Liver (tissue), 9 donors: ENCODE data around the gene FOXK2. TPM values are rescaled to one million over a fixed set of nuclear protein-coding genes. Genes with fewer than 3 reads are reported as not detected.

Experiments
- DNase-seq: peaks from one replicate; pipeline ENCODE4 v3.0.0-alpha.2; 2017; ENCODE audit warnings: low spot score
- H3K27ac ChIP-seq, 2 donors: one replicate each; pipeline ENCODE4 v1.7.0; 2013; ENCODE audit warnings: inconsistent platforms in 2 of 2, low read length in 2 of 2, control low read depth in 1 of 2, low read depth in 1 of 2, mild to moderate bottlenecking in 1 of 2
- H3K27me3 ChIP-seq, 4 donors: one replicate each; pipeline versions ENCODE4 v1.6.1 to v1.7.0; 2013; ENCODE audit warnings: low read length in 3 of 4, inconsistent platforms in 1 of 4, mild to moderate bottlenecking in 1 of 4, moderate library complexity in 1 of 4; ENCODE audit not compliant: control insufficient read depth in 4 of 4, insufficient read depth in 4 of 4
- H3K36me3 ChIP-seq, 4 donors: one replicate each; pipeline versions ENCODE4 v1.6.1 to v1.7.0; 2013; ENCODE audit warnings: low read length in 3 of 4, mild to moderate bottlenecking in 3 of 4, low read depth in 1 of 4, moderate library complexity in 1 of 4; ENCODE audit not compliant: control insufficient read depth in 4 of 4, insufficient read depth in 3 of 4
- H3K4me1 ChIP-seq, 4 donors: one replicate each; pipeline versions ENCODE4 v1.6.1 to v1.7.0; 2013; ENCODE audit warnings: low read length in 3 of 4, mild to moderate bottlenecking in 3 of 4, moderate library complexity in 1 of 4; ENCODE audit not compliant: control insufficient read depth in 4 of 4, insufficient read depth in 4 of 4
- H3K4me3 ChIP-seq, 3 donors: one replicate each; pipeline versions ENCODE4 v1.6.1 to v1.7.0; 2013; ENCODE audit warnings: low read length in 3 of 3, control low read depth in 1 of 3, low read depth in 1 of 3, mild to moderate bottlenecking in 1 of 3
- H3K9ac ChIP-seq, 2 donors: one replicate each; pipeline ENCODE4 v1.7.0; 2013; ENCODE audit warnings: low read length in 2 of 2, mild to moderate bottlenecking in 2 of 2, moderate library complexity in 2 of 2, control low read depth in 1 of 2, low read depth in 1 of 2
- H3K9me3 ChIP-seq, 4 donors: one replicate each; pipeline versions ENCODE4 v1.6.1 to v1.7.0; 2013; ENCODE audit warnings: low read length in 3 of 4; ENCODE audit not compliant: control insufficient read depth in 4 of 4
- EGR1 ChIP-seq, 2 donors: IDR thresholded peaks; 2 replicates each; pipeline ENCODE4 v1.6.1; 2016 to 2018; ENCODE audit warnings: antibody characterized with exemption in 2 of 2, low read depth in 2 of 2
- FOXA2 ChIP-seq: IDR thresholded peaks from 2 replicates; pipeline ENCODE4 v1.6.1; 2016; ENCODE audit warnings: antibody characterized with exemption
- HNF4A ChIP-seq, 2 donors: conservative IDR thresholded peaks; 2 replicates each; pipeline ENCODE4 v1.6.1; 2016; ENCODE audit warnings: antibody characterized with exemption in 2 of 2, mild to moderate bottlenecking in 2 of 2
- HNF4G ChIP-seq: IDR thresholded peaks from 2 replicates; pipeline ENCODE4 v1.6.1; 2016; ENCODE audit warnings: antibody characterized with exemption
- JUND ChIP-seq, 2 donors: IDR thresholded peaks; 2 replicates each; pipeline ENCODE4 v1.6.1; 2016; ENCODE audit warnings: antibody characterized with exemption in 2 of 2
- NR2F2 ChIP-seq: IDR thresholded peaks from 2 replicates; pipeline ENCODE4 v1.6.1; 2016; ENCODE audit warnings: antibody characterized with exemption
- RAD21 ChIP-seq, 2 donors: IDR thresholded peaks; 2 replicates each; pipeline ENCODE4 v1.6.1; 2016; ENCODE audit warnings: antibody characterized with exemption in 2 of 2, mild to moderate bottlenecking in 2 of 2
- RXRA ChIP-seq, 2 donors: IDR thresholded peaks; 2 replicates each; pipeline ENCODE4 v1.6.1; 2017 to 2018; ENCODE audit warnings: antibody characterized with exemption in 2 of 2, mild to moderate bottlenecking in 1 of 2
- SP1 ChIP-seq: IDR thresholded peaks from 2 replicates; pipeline ENCODE4 v1.6.1; 2018; ENCODE audit warnings: antibody characterized with exemption, mild to moderate bottlenecking
- TAF1 ChIP-seq: conservative IDR thresholded peaks from 2 replicates; pipeline ENCODE4 v1.6.1; 2016; ENCODE audit warnings: antibody characterized with exemption, mild to moderate bottlenecking
- YY1 ChIP-seq: IDR thresholded peaks from 2 replicates; pipeline ENCODE4 v1.6.1; 2016; ENCODE audit warnings: antibody characterized with exemption, mild to moderate bottlenecking
- WGBS: extraction: QIAGEN DNeasy Blood & Tissue Kit; methylation state at CpG from one replicate; pipeline ENCODE4 v1.1.7; 2013; 5-methylcytosine and 5-hydroxymethylcytosine counted together
- polyA plus RNA-seq, 2 donors: library from polyadenylated mRNA; stranded (reverse) in 1 of 2; unstranded in 1 of 2; fragments of 200-250 nt in 1 of 2; fragments of >200 nt in 1 of 2; fragmentation: Nextera tagmentation in 1 of 2; extraction: Ambion mirVana in 1 of 2; gene quantifications; one replicate each; pipeline versions ENCODE4 v1.2.1 to v1.2.3, GENCODE V29; 2013 to 2015
- total RNA-seq, 2 donors: library from RNA; depleted of rRNA; stranded (reverse); fragments of >200 nt; gene quantifications; one replicate each; pipeline ENCODE4 v1.2.3, GENCODE V29; 2014
- TF ChIP-seq, protein P1 (sequence below): IDR thresholded peaks from 2 replicates; pipeline ENCODE4 v1.6.1; 2016; ENCODE audit warnings: antibody characterized with exemption, mild to moderate bottlenecking
- TF ChIP-seq, protein P2 (sequence below): IDR thresholded peaks from 2 replicates; pipeline ENCODE4 v1.6.1; 2016; ENCODE audit warnings: antibody characterized with exemption
- TF ChIP-seq, protein P3 (sequence below): IDR thresholded peaks from 2 replicates; pipeline ENCODE4 v1.6.1; 2016; ENCODE audit warnings: antibody characterized with exemption
- TF ChIP-seq, protein P4 (sequence below): IDR thresholded peaks from 2 replicates; pipeline ENCODE4 v1.6.1; 2016; ENCODE audit warnings: antibody characterized with exemption
- donor health status: healthy.
- donor health status: healthy.
- donor health status: healthy.
- donor health status: healthy.
- donor health status: healthy.

The FOXK2 gene
- total and polyA plus RNA-seq, 4 donors, result 3.1 to 16.2 (median 10.8) TPM

DNA sequence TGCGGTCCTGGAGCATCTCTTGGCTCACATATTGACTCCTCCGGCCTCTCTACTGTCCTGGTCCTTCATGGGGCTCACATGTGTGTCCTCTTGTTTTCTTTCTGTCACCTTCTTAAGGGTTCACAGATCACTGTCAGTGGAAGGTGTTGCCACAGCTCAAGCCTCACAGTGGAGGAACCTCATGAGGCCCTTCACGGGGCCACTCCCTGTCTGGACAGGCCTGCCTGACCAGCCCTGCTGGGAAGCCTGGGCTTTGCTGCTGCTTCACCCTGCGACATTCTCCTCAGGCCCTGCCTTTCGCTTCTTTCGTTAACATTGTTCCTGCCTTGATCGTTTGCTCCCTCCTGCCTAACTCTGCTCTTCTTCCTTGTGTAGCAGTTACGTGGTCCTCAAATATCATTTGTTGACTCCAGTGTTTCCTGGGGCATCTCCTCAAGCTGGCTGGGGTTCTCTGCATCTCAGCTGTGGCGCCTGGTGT is 72.8 kb downstream of the FOXK2 start (continued):
- TF ChIP-seq, protein P1, sequence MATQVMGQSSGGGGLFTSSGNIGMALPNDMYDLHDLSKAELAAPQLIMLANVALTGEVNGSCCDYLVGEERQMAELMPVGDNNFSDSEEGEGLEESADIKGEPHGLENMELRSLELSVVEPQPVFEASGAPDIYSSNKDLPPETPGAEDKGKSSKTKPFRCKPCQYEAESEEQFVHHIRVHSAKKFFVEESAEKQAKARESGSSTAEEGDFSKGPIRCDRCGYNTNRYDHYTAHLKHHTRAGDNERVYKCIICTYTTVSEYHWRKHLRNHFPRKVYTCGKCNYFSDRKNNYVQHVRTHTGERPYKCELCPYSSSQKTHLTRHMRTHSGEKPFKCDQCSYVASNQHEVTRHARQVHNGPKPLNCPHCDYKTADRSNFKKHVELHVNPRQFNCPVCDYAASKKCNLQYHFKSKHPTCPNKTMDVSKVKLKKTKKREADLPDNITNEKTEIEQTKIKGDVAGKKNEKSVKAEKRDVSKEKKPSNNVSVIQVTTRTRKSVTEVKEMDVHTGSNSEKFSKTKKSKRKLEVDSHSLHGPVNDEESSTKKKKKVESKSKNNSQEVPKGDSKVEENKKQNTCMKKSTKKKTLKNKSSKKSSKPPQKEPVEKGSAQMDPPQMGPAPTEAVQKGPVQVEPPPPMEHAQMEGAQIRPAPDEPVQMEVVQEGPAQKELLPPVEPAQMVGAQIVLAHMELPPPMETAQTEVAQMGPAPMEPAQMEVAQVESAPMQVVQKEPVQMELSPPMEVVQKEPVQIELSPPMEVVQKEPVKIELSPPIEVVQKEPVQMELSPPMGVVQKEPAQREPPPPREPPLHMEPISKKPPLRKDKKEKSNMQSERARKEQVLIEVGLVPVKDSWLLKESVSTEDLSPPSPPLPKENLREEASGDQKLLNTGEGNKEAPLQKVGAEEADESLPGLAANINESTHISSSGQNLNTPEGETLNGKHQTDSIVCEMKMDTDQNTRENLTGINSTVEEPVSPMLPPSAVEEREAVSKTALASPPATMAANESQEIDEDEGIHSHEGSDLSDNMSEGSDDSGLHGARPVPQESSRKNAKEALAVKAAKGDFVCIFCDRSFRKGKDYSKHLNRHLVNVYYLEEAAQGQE, result no peak
- TF ChIP-seq, protein P2, sequence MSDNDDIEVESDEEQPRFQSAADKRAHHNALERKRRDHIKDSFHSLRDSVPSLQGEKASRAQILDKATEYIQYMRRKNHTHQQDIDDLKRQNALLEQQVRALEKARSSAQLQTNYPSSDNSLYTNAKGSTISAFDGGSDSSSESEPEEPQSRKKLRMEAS, result no peak
- TF ChIP-seq EGR1 (IDR thresholded peaks at IDR 0.05; ENCODE audit: low read depth in 2 of 2), result no peak
- no peak for TF ChIP-seq NR2F2
- no peak for TF ChIP-seq YY1

DNA sequence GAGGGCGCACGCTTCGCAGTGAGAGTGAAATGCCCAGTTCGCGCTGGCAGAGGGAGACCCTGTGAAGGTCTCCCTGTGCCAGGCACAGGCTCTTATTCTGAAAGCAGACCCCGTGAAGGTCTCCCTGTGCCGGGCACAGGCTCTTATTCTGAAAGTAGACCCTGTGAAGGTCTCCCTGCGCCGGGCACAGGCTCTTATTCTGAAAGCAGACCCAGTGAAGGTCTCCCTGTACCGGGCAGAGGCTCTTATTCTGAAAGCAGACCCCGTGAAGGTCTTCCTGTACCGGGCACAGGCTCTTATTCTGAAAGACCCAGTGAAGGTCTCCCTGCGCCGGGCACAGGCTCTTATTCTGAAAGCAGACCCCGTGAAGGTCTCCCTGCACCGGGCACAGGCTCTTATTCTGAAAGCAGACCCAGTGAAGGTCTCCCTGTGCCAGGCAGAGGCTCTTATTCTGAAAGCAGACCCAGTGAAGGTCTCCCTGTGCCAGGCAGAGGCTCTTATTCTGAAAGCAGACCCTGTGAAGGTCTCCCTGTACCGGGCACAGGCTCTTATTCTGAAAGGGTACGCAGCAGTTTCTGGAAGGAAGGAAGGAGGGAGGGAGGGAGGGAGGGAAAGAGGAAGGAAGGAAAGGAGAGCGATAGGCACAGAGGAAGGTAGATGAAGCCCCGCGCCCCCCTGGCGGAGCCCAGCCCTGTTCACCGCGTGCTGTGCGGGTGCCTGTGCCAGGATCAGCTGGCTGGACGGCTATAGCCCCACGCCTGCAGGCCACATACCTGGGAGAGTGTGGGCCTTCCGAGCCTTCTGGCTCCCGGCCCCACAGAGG is 73.4 kb downstream of the FOXK2 start:
- DNase-seq, result no peak
- Histone ChIP-seq H3K9ac (peak overlapping the region; percentile 14 to 64), H3K4me1 (peaks cover 7 to 20% (median 7%) of the 10 kb centered on the region in 4 donors), H3K36me3 (peaks cover 3 to 23% (median 11%) of the 10 kb centered on the region in 4 donors), H3K9me3 (no peaks in the 10 kb centered on the region), H3K27me3 (no peaks in the 10 kb centered on the region), H3K4me3 (peak overlapping the region; percentile 47 to 67 (median 65)), H3K27ac (peak overlapping the region; percentile 65 to 70)
- no peak for TF ChIP-seq RAD21 (IDR thresholded peaks at IDR 0.05)
- TF ChIP-seq JUND (IDR thresholded peaks at IDR 0.05), result no peak
- TF ChIP-seq, protein P2, result no peak
- TF ChIP-seq EGR1 (IDR thresholded peaks at IDR 0.05; ENCODE audit: low read depth in 2 of 2), result peak in 1 of 2 donors; percentile 78
- no peak for TF ChIP-seq HNF4G
- TF ChIP-seq, protein P3, sequence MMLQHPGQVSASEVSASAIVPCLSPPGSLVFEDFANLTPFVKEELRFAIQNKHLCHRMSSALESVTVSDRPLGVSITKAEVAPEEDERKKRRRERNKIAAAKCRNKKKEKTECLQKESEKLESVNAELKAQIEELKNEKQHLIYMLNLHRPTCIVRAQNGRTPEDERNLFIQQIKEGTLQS, result no peak
- no peak for TF ChIP-seq YY1
- TF ChIP-seq NR2F2, result peak; percentile 73
- TF ChIP-seq TAF1, result no peak
- no peak for TF ChIP-seq FOXA2
- peak; percentile 65 for TF ChIP-seq SP1
- peak in 1 of 2 donors; percentile 20 for TF ChIP-seq HNF4A (conservative IDR thresholded peaks at IDR 0.05)
- TF ChIP-seq RXRA (IDR thresholded peaks at IDR 0.05), result peak; percentile 8 to 27
- 20% methylated on average over 29 of the region's 29 CpGs for WGBS

DNA sequence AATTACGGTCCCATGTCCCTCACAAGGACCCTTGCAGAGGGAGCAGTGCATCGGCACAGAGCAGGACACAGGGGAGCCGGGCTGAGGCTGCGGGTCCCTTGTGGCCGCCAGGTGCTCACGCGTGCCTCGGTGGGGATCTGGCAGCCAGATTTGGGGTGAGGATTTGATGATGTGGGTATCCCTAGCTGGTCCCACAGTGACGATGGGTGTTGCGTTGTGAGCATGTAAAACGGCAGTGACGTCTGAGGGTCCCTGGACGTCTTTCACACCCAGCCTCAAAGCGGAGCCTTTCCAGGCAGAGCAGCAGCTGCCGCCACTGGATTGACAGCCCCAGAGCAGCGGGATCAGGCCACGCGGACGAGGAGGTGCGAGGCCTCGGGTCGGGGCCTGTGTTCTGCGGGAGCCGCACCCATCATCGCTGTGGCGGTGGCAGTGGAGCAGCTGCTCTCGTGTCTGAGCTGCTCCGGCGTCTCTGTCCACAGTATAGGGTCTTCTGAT is 74.1 kb downstream of the FOXK2 start:
- Histone ChIP-seq H3K4me3 (peak overlapping the region; percentile 47 to 67 (median 65)), H3K4me1 (peaks cover 7 to 20% (median 7%) of the 10 kb centered on the region in 4 donors), H3K27ac (peak overlapping the region; percentile 65 to 70), H3K36me3 (peaks cover 3 to 25% (median 12%) of the 10 kb centered on the region in 4 donors), H3K27me3 (no peaks in the 10 kb centered on the region), H3K9me3 (no peaks in the 10 kb centered on the region), H3K9ac (peak overlapping the region; percentile 14 to 64)
- no peak for DNase-seq
- WGBS, result 70% methylated on average over 29 of the region's 29 CpGs
- TF ChIP-seq, protein P4, sequence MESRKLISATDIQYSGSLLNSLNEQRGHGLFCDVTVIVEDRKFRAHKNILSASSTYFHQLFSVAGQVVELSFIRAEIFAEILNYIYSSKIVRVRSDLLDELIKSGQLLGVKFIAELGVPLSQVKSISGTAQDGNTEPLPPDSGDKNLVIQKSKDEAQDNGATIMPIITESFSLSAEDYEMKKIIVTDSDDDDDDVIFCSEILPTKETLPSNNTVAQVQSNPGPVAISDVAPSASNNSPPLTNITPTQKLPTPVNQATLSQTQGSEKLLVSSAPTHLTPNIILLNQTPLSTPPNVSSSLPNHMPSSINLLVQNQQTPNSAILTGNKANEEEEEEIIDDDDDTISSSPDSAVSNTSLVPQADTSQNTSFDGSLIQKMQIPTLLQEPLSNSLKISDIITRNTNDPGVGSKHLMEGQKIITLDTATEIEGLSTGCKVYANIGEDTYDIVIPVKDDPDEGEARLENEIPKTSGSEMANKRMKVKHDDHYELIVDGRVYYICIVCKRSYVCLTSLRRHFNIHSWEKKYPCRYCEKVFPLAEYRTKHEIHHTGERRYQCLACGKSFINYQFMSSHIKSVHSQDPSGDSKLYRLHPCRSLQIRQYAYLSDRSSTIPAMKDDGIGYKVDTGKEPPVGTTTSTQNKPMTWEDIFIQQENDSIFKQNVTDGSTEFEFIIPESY, result no peak
- TF ChIP-seq, protein P3, result no peak
- TF ChIP-seq, protein P2, result no peak
- TF ChIP-seq RAD21 (IDR thresholded peaks at IDR 0.05), result no peak
- TF ChIP-seq RXRA (IDR thresholded peaks at IDR 0.05), result no peak
- no peak for TF ChIP-seq YY1
- TF ChIP-seq FOXA2, result no peak
- TF ChIP-seq JUND (IDR thresholded peaks at IDR 0.05), result no peak
- no peak for TF ChIP-seq SP1
- no peak for TF ChIP-seq HNF4G
